K562 (cell line): ENCODE results near the gene PLOD1. TPM values are rescaled to one million over a fixed set of nuclear protein-coding genes. Genes with fewer than 3 reads are reported as not detected.

Experiments used
- BRF2 ChIP-seq: IDR thresholded peaks from 3 replicates; pipeline ENCODE4 v1.6.1; 2011; ENCODE audit warnings: borderline replicate concordance, mild to moderate bottlenecking; ENCODE audit not compliant: insufficient read length, insufficient read depth
- CBFA2T2 ChIP-seq: fragments of 450-650 bp; conservative IDR thresholded peaks from 2 replicates; pipeline ENCODE4 v1.6.1; 2017; ENCODE audit warnings: mild to moderate bottlenecking
- ESRRA ChIP-seq: fragments of 450-650 bp; IDR thresholded peaks from 2 replicates; pipeline ENCODE4 v1.6.1; 2014; ENCODE audit warnings: low read depth, mild to moderate bottlenecking, moderate library complexity, borderline replicate concordance
- GTF2A2 ChIP-seq: IDR thresholded peaks from 2 replicates; pipeline ENCODE4 v1.6.1; 2016; ENCODE audit warnings: mild to moderate bottlenecking, missing genetic modification characterization, missing compliant biosample characterization
- GTF2F1 ChIP-seq: IDR thresholded peaks from 2 replicates; pipeline ENCODE4 v1.6.1; 2011; ENCODE audit warnings: low read depth, low read length, improper control_type of control experiment
- KDM4B ChIP-seq, 2 experiments: fragments of 450-650 bp in 1 of 2; sonication (generic) in 1 of 2; IDR thresholded peaks; 2 replicates each; pipeline ENCODE4 v1.6.1; 2016 to 2017; ENCODE audit warnings: borderline replicate concordance in 2 of 2, antibody characterized with exemption in 1 of 2, low read depth in 1 of 2, mild to moderate bottlenecking in 1 of 2
- LEF1 ChIP-seq: fragments of 450-650 bp; IDR thresholded peaks from 2 replicates; pipeline ENCODE4 v1.6.1; 2016; ENCODE audit warnings: mild to moderate bottlenecking
- MTF1 ChIP-seq: fragments of 250-450 bp; sonication (Bioruptor Pico); IDR thresholded peaks from 2 replicates; pipeline ENCODE4 v1.9.0; 2021; ENCODE audit warnings: moderate library complexity, mild to moderate bottlenecking, inconsistent platforms, borderline replicate concordance
- NCOA1 ChIP-seq: fragments of 450-650 bp; IDR thresholded peaks from 2 replicates; pipeline ENCODE4 v1.6.1; 2016; ENCODE audit warnings: low read depth
- PKNOX1 ChIP-seq: fragments of 450-650 bp; IDR thresholded peaks from 2 replicates; pipeline ENCODE4 v1.6.1; 2016
- SREBF2 ChIP-seq: sonication (generic); formaldehyde crosslinking; IDR thresholded peaks from 2 replicates; pipeline ENCODE4 v1.4.0; 2020; ENCODE audit warnings: mild to moderate bottlenecking, missing genetic modification reagents
- TCF15 ChIP-seq: fragments of 250-450 bp; sonication (Bioruptor Pico); IDR thresholded peaks from 2 replicates; pipeline ENCODE4 v1.8.0; 2022; ENCODE audit warnings: moderate library complexity, mild to moderate bottlenecking, inconsistent platforms
- ZNF347 ChIP-seq: fragments of 450-650 bp; formaldehyde crosslinking; IDR thresholded peaks from 2 replicates; pipeline ENCODE4 v1.4.0; 2020; ENCODE audit warnings: low read depth, mild to moderate bottlenecking, moderate library complexity
- ZNF408 ChIP-seq: fragments of 250-450 bp; sonication (Bioruptor Pico); IDR thresholded peaks from 2 replicates; pipeline ENCODE4 v1.4.0; 2020; ENCODE audit warnings: low read depth, mild to moderate bottlenecking, moderate library complexity
- ZNF41 ChIP-seq: fragments of 250-450 bp; sonication (Bioruptor Pico); conservative IDR thresholded peaks from 2 replicates; pipeline ENCODE4 v1.4.0; 2020; ENCODE audit warnings: mild to moderate bottlenecking
- ZNF445 ChIP-seq: fragments of 250-450 bp; sonication (Bioruptor Pico); IDR thresholded peaks from 2 replicates; pipeline ENCODE4 v1.4.0; 2020; ENCODE audit warnings: low read depth, mild to moderate bottlenecking, moderate library complexity
- ZNF707 ChIP-seq: fragments of 250-450 bp; sonication (Bioruptor Pico); conservative IDR thresholded peaks from 2 replicates; pipeline ENCODE4 v1.8.0; 2022; ENCODE audit warnings: inconsistent platforms, mild to moderate bottlenecking, moderate library complexity
- polyA plus RNA-seq, 8 experiments: library from polyadenylated mRNA; depleted of rRNA in 4 of 8; stranded (reverse) in 5 of 8; unstranded in 3 of 8; fragments of >200 nt; fragmentation: Nextera tagmentation in 2 of 8; fragmentation: Illumina TruSeq in 1 of 8; extraction: Ambion mirVana in 2 of 8; extraction: Trizol in 1 of 8; gene quantifications; 2 replicates each; pipeline versions ENCODE4 v1.2.1 to v1.2.3, GENCODE V29; 2011 to 2014; ENCODE audit warnings: inconsistent platforms in 1 of 8, missing spikeins in 1 of 8
- total RNA-seq, 7 experiments: library from RNA; depleted of rRNA in 6 of 7; stranded (reverse); fragments of >200 nt in 6 of 7; fragmentation: Illumina TruSeq in 2 of 7; extraction: Trizol in 2 of 7; gene quantifications; 2 replicates each; pipeline versions ENCODE4 v1.2.1 to v1.2.3, GENCODE V29; 2011 to 2021; ENCODE audit warnings: low replicate concordance in 1 of 7
- TF ChIP-seq, protein P1 (sequence below): fragments of 450-650 bp; IDR thresholded peaks from 2 replicates; pipeline ENCODE4 v1.6.1; 2016; ENCODE audit warnings: missing biosample characterization, missing genetic modification characterization
- TF ChIP-seq, protein P2 (sequence below): fragments of 450-650 bp; IDR thresholded peaks from 2 replicates; pipeline ENCODE4 v1.6.1; 2018; ENCODE audit warnings: mild to moderate bottlenecking, low read depth; ENCODE audit not compliant: partially characterized antibody
- TF ChIP-seq, protein P3 (sequence below): fragments of 250-450 bp; sonication (Bioruptor Pico); IDR thresholded peaks from 2 replicates; pipeline ENCODE4 v1.8.0; 2022; ENCODE audit warnings: inconsistent platforms, mild to moderate bottlenecking, moderate library complexity, borderline replicate concordance

PLOD1 gene
- total and polyA plus RNA-seq, 9 of the 15 experiments (the other 6 are each of a cell fraction or from before 2014, with no cell fraction given) = 16.6 to 90.8 (median 52.7) TPM

DNA sequence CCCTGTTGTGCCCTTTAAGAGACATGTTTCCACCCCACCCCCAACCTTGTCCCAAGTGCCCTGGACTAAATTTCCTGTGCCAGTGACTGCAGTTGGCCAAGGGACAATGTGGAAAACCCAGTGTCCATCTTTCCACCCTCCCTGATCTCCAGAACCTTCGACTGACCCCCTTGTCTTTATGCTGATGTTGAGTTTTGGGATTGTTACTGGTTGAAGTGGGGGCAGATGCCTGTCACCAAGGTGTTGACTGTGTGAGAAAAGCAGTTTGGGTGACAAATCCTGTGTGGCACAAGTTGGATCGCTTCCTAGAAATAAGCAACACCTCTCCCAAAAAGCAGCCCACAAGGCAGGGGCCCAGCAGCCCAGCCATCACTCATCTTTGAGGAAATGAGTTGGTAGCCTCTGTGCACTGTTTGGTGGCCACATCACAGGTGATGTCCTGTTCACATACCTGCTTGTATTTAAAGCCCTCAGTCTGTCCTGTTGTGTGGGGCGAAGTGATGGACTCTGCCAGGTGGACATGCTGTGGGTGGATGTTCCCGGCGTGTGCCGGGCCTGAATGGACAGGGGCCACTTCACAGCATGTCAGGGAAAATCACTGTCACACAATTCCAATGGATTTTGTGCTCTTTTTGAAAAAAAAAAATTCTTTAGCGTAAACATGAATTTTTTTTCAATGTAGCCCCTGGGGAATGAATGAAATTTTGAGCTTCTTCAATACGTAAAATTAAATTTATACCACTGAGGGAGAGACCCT, 78.2 kb downstream of the PLOD1 start (continued):
- TF ChIP-seq PKNOX1 (no peak), BRF2 (no peak), ZNF445 (CRISPR knock-in tag) (no peak), ZNF408 (CRISPR knock-in tag) (peak; percentile 71; the same call in 1 of the 2 replicates), KDM4B (IDR thresholded peaks at IDR 0.05; ENCODE audit: borderline replicate concordance in 2 of 2, low read depth in 1 of 2) (no peak), GTF2A2 (tag) (no peak), MTF1 (peak; percentile 37; the same call in 1 of the 2 replicates), ESRRA (no peak), CBFA2T2 (no peak), ZNF41 (CRISPR knock-in tag) (no peak), ZNF347 (CRISPR knock-in tag) (no peak), LEF1 (no peak), GTF2F1 (no peak), TCF15 (CRISPR knock-in tag) (no peak), ZNF707 (peak; percentile 58), SREBF2 (CRISPR knock-in tag) (no peak), NCOA1 (no peak)
- TF ChIP-seq, protein P1, sequence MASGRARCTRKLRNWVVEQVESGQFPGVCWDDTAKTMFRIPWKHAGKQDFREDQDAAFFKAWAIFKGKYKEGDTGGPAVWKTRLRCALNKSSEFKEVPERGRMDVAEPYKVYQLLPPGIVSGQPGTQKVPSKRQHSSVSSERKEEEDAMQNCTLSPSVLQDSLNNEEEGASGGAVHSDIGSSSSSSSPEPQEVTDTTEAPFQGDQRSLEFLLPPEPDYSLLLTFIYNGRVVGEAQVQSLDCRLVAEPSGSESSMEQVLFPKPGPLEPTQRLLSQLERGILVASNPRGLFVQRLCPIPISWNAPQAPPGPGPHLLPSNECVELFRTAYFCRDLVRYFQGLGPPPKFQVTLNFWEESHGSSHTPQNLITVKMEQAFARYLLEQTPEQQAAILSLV (tag) = no peak
- TF ChIP-seq, protein P2, sequence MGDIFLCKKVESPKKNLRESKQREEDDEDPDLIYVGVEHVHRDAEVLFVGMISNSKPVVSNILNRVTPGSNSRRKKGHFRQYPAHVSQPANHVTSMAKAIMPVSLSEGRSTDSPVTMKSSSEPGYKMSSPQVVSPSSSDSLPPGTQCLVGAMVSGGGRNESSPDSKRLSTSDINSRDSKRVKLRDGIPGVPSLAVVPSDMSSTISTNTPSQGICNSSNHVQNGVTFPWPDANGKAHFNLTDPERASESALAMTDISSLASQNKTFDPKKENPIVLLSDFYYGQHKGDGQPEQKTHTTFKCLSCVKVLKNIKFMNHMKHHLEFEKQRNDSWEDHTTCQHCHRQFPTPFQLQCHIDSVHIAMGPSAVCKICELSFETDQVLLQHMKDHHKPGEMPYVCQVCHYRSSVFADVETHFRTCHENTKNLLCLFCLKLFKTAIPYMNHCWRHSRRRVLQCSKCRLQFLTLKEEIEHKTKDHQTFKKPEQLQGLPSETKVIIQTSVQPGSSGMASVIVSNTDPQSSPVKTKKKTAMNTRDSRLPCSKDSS = no peak
- TF ChIP-seq, protein P3, sequence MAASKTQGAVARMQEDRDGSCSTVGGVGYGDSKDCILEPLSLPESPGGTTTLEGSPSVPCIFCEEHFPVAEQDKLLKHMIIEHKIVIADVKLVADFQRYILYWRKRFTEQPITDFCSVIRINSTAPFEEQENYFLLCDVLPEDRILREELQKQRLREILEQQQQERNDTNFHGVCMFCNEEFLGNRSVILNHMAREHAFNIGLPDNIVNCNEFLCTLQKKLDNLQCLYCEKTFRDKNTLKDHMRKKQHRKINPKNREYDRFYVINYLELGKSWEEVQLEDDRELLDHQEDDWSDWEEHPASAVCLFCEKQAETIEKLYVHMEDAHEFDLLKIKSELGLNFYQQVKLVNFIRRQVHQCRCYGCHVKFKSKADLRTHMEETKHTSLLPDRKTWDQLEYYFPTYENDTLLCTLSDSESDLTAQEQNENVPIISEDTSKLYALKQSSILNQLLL = peak; percentile 91
